ENCODE data around the gene INPP5D. TPM values are rescaled to one million over a fixed set of nuclear protein-coding genes. Genes with fewer than 3 reads are reported as not detected.

The INPP5D gene
- total and polyA plus RNA-seq, 2 of the 8 experiments (the other 6 are each of a cell fraction or from before 2014, with no cell fraction given): 4.5 to 7.1 TPM

- Histone ChIP-seq H2BK15ac (ENCODE audit: low read length) (no peak overlapping the region), H2BK20ac (ENCODE audit: low read length) (no peak overlapping the region), H3K4me2 (ENCODE audit: insufficient read depth in 1 of 2, low read depth in 2 of 2, low read length in 2 of 2) (no peak overlapping the region), H2AFZ (ENCODE audit: low read length) (no peak overlapping the region), H3K4me3 (ENCODE audit: extremely low read depth in 1 of 4, insufficient read depth in 2 of 4, low read depth in 3 of 4, low read length in 4 of 4) (no peak overlapping the region), H2AK5ac (ENCODE audit: low read depth, low read length) (no peak overlapping the region), H3K9ac (replicated peaks in 1 of 4; ENCODE audit: extremely low read depth in 1 of 4, low read depth in 3 of 4, low read length in 3 of 4) (no peak overlapping the region; a peak in 1 of 7 replicates), H4K91ac (replicated peaks; ENCODE audit: insufficient read length, low read length) (no peak overlapping the region), H3K18ac (ENCODE audit: extremely low read depth, low read length) (no peak overlapping the region), H3K79me2 (ENCODE audit: control insufficient read depth in 1 of 2, insufficient read depth in 2 of 2, low read length in 2 of 2) (no peaks in the 10 kb centered on the region), H3K79me1 (ENCODE audit: low read depth, low read length) (no peaks in the 10 kb centered on the region), H4K20me1 (replicated peaks in 1 of 2; ENCODE audit: control insufficient read depth in 1 of 2, insufficient read depth in 2 of 2, low read length in 2 of 2) (no peaks in the 10 kb centered on the region), H3K23me2 (ENCODE audit: low read depth, low read length) (no peaks in the 10 kb centered on the region), H2BK12ac (ENCODE audit: low read depth, low read length) (no peak overlapping the region), H3K56ac (replicated peaks; ENCODE audit: insufficient read length, low read depth, low read length) (no peak overlapping the region), H3K36me3 (ENCODE audit: control insufficient read depth in 2 of 4, insufficient read depth in 4 of 4, low read length in 3 of 4) (peaks cover 0 to 3% (median 0%) of the 10 kb centered on the region in 4 experiments; a peak in 1 of 8 replicates), H3K14ac (ENCODE audit: insufficient read length) (no peak overlapping the region), H3K27ac (ENCODE audit: low read depth, low read length) (no peak overlapping the region), H2BK5ac (ENCODE audit: low read depth, low read length) (no peak overlapping the region), H4K5ac (ENCODE audit: insufficient read length, low read depth, low read length) (no peak overlapping the region), H3K4me1 (replicated peaks in 1 of 4; ENCODE audit: control insufficient read depth in 3 of 4, insufficient read depth in 4 of 4, low read length in 3 of 4) (peaks cover 0 to 4% (median 1%) of the 10 kb centered on the region in 4 experiments; a peak in 3 of 7 replicates), H3K27me3 (replicated peaks in 1 of 4; ENCODE audit: control insufficient read depth in 3 of 4, extremely low read depth in 1 of 4, insufficient read depth in 3 of 4, low read length in 3 of 4) (no peaks in the 10 kb centered on the region), H2BK120ac (replicated peaks; ENCODE audit: low read depth, low read length) (no peak overlapping the region), H3K9me3 (ENCODE audit: insufficient read depth in 2 of 2, low read depth in 1 of 2, low read length in 1 of 2) (no peaks in the 10 kb centered on the region), H4K8ac (ENCODE audit: extremely low read depth, insufficient read depth, low read length) (0 out of 2 replicates have a peak overlapping the region, but pooled peaks have one; percentile 45), H3K23ac (ENCODE audit: insufficient read length) (no peak overlapping the region), H3K4ac (replicated peaks; ENCODE audit: insufficient read length, low read depth, low read length) (no peak overlapping the region)
- ChIA-PET CTCF (ENCODE audit: partially characterized antibody) (interaction anchor here (1.0 to 3.0 kb wide), 4 partner anchors 10 to 93 kb away, joined by 3 to 8 read pairs (median 4); no protein-coding TSS in a partner anchor), POLR2A (ENCODE audit: partially characterized antibody) (no interaction called here)
- TF ChIP-seq PHF8 (conservative IDR thresholded peaks at IDR 0.05; ENCODE audit: low read depth, low read length) (no peak), RBBP5 (IDR thresholded peaks at IDR 0.05; ENCODE audit: borderline replicate concordance, low read depth, low read length) (no peak), SRF (IDR thresholded peaks at IDR 0.05; ENCODE audit: low read depth, low read length) (no peak), TAF7 (optimal IDR thresholded peaks at IDR 0.05; ENCODE audit: borderline replicate concordance, low read depth, low read length) (no peak), CEBPB (IDR thresholded peaks at IDR 0.05; ENCODE audit: low read depth, low read length) (no peak), ASH2L (IDR thresholded peaks at IDR 0.05; ENCODE audit: low read length) (no peak), BRCA1 (IDR thresholded peaks at IDR 0.05; ENCODE audit: low read depth, low read length) (no peak), SP1 (IDR thresholded peaks at IDR 0.05; ENCODE audit: low read depth, low read length) (no peak), RXRA (IDR thresholded peaks at IDR 0.05; ENCODE audit: insufficient read depth, low read depth, low read length) (no peak), SP4 (IDR thresholded peaks at IDR 0.05; ENCODE audit: low read length) (no peak), EZH2 (IDR thresholded peaks at IDR 0.05; ENCODE audit: low read depth, low read length, severe bottlenecking) (no peak), POLR2AphosphoS5 (IDR thresholded peaks at IDR 0.05; ENCODE audit: low read depth, low read length) (no peak), SIX5 (IDR thresholded peaks at IDR 0.05; ENCODE audit: low read depth, low read length) (no peak), SIRT6 (IDR thresholded peaks at IDR 0.05; ENCODE audit: low read length) (no peak)
- FAIRE-seq: no peak
- WGBS, 2 experiments (ENCODE audit: extremely low coverage in 1 of 2, insufficient coverage in 1 of 2, insufficient read length in 1 of 2, insufficient replicate concordance in 2 of 2, low coverage in 1 of 2, low lambda C conversion rate in 2 of 2, missing lambda C conversion rate in 1 of 2): 88% methylated on average over 11 of the region's 11 CpGs; no CpG with 5 or more reads in 1 of the 2 experiments
- DNase-seq (ENCODE audit: low read depth in 1 of 2, low spot score in 2 of 2): no peak
These were observed 133.6 kb downstream of the INPP5D start for GRCh38 chr2:233193738-233194137.

Data from H1 (cell line).